Keratinocyte (primary cell): ENCODE results near the gene MPZL1.

Experiments
- CTCF ChIP-seq, 3 experiments: IDR thresholded peaks in 1 of 3; conservative IDR thresholded peaks in 1 of 3; optimal IDR thresholded peaks in 1 of 3; 2 replicates in 2 of 3; 3 replicates in 1 of 3; pipeline versions ENCODE3 to v1.5.1; 2011; ENCODE audit warnings: low read length in 3 of 3, mild to moderate bottlenecking in 3 of 3, moderate library complexity in 2 of 3, control low read depth in 1 of 3, inconsistent platforms in 1 of 3; ENCODE audit not compliant: insufficient read depth in 2 of 3; ENCODE audit errors: extremely low read depth in 1 of 3
- EZH2 ChIP-seq: IDR thresholded peaks from one replicate; pipeline ENCODE4 v1.6.1; 2012; ENCODE audit warnings: inconsistent platforms, mild to moderate bottlenecking, low read length, moderate library complexity

- TF ChIP-seq CTCF (optimal IDR thresholded peaks at IDR 0.05 in 1 of 3, IDR thresholded peaks at IDR 0.05 in 1 of 3, conservative IDR thresholded peaks at IDR 0.05 in 1 of 3; ENCODE audit: extremely low read depth in 1 of 3, insufficient read depth in 2 of 3, low read length in 3 of 3), result no peak
- no peak for TF ChIP-seq EZH2
Observed at GRCh38 chr1:167750641-167751040, 28.9 kb downstream of the MPZL1 start.
